WTC11 (cell line): Measurements from ENCODE around the gene DTD1. TPM values are rescaled to one million over a fixed set of nuclear protein-coding genes. Genes with fewer than 3 reads are reported as not detected.

Source experiments
- ATAC-seq: fragments of 200-7000 bp; cut with Tn5 transposase; 2 replicates; pipeline ENCODE4 v1.10.0; 2021; ENCODE audit warnings: mild to moderate bottlenecking, moderate library complexity
- CTCF ChIA-PET: fragments of 300-600 bp; sonication (Branson Sonifier 250); formaldehyde crosslinking; loops from one replicate; lab custom pipeline; 2021; ENCODE audit warnings: antibody characterized with exemption; lab: Charles Lee
- POLR2A ChIA-PET: fragments of 350-600 bp; sonication (Branson Sonifier 250); formaldehyde crosslinking; loops from one replicate; lab custom pipeline; 2021; ENCODE audit warnings: antibody characterized with exemption; lab: Charles Lee
- DNase-seq: peaks from one replicate; pipeline ENCODE4 v3.0.0; 2021; ENCODE audit warnings: low spot score
- H3K27ac Mint-ChIP-seq: 2 replicates; pipeline ENCODE4 v1.8.0; 2021; ENCODE audit warnings: mixed read lengths
- H3K27me3 Mint-ChIP-seq: 2 replicates; pipeline ENCODE4 v1.8.0; 2021; ENCODE audit warnings: low read depth, mild to moderate bottlenecking, moderate library complexity, mixed read lengths
- H3K36me3 Mint-ChIP-seq: 2 replicates; pipeline ENCODE4 v1.8.0; 2021; ENCODE audit warnings: mixed read lengths
- H3K4me1 Mint-ChIP-seq: 2 replicates; pipeline ENCODE4 v1.8.0; 2022; ENCODE audit warnings: mixed read lengths
- H3K4me3 Mint-ChIP-seq: 2 replicates; pipeline ENCODE4 v1.8.0; 2021; ENCODE audit warnings: mild to moderate bottlenecking, moderate library complexity, mixed read lengths
- H3K9me3 Mint-ChIP-seq: 2 replicates; pipeline ENCODE4 v1.8.0; 2021; ENCODE audit warnings: mixed read lengths
- CBFB ChIP-seq: sonication (generic); formaldehyde crosslinking; IDR thresholded peaks from 2 replicates; pipeline ENCODE4 v1.8.1; 2022; ENCODE audit warnings: mild to moderate bottlenecking, low read depth, missing genetic modification reagents
- CREB1 ChIP-seq: sonication (generic); formaldehyde crosslinking; IDR thresholded peaks from 2 replicates; pipeline ENCODE4 v1.8.0; 2023; ENCODE audit warnings: mild to moderate bottlenecking, missing genetic modification reagents
- FOXK1 ChIP-seq: sonication (generic); formaldehyde crosslinking; IDR thresholded peaks from 2 replicates; pipeline ENCODE4 v1.8.0; 2022; ENCODE audit warnings: mild to moderate bottlenecking, moderate library complexity, missing genetic modification reagents
- GRHL2 ChIP-seq: fragments of 250-450 bp; sonication (Bioruptor Pico); IDR thresholded peaks from 2 replicates; pipeline ENCODE4 v1.8.0; 2022; ENCODE audit warnings: mild to moderate bottlenecking, moderate library complexity; ENCODE audit not compliant: insufficient replicate concordance, severe bottlenecking
- KAT7 ChIP-seq: sonication (generic); formaldehyde crosslinking; IDR thresholded peaks from 2 replicates; pipeline ENCODE4 v1.8.1; 2023; ENCODE audit warnings: missing genetic modification reagents, mild to moderate bottlenecking, borderline replicate concordance
- NFE2L1 ChIP-seq: sonication (generic); formaldehyde crosslinking; IDR thresholded peaks from 2 replicates; pipeline ENCODE4 v1.8.1; 2023; ENCODE audit warnings: missing genetic modification reagents
- PRRX2 ChIP-seq: fragments of 250-450 bp; sonication (Bioruptor Pico); IDR thresholded peaks from 2 replicates; pipeline ENCODE4 v1.8.0; 2021; ENCODE audit warnings: mild to moderate bottlenecking
- RELA ChIP-seq: sonication (generic); formaldehyde crosslinking; IDR thresholded peaks from 2 replicates; pipeline ENCODE4 v1.8.1; 2022; ENCODE audit warnings: missing genetic modification reagents, mild to moderate bottlenecking, borderline replicate concordance
- RORB ChIP-seq: fragments of 250-450 bp; sonication (Bioruptor Pico); IDR thresholded peaks from 2 replicates; pipeline ENCODE4 v1.9.0; 2021; ENCODE audit warnings: mild to moderate bottlenecking
- TCF7 ChIP-seq: sonication (generic); formaldehyde crosslinking; IDR thresholded peaks from 2 replicates; pipeline ENCODE4 v1.8.0; 2022; ENCODE audit warnings: mild to moderate bottlenecking, low read depth, missing genetic modification reagents, moderate library complexity
- ZNF263 ChIP-seq: sonication (generic); formaldehyde crosslinking; IDR thresholded peaks from 2 replicates; pipeline ENCODE4 v1.8.1; 2022; ENCODE audit warnings: low read depth, mild to moderate bottlenecking, moderate library complexity, missing genetic modification reagents
- ZNF317 ChIP-seq: sonication (generic); formaldehyde crosslinking; IDR thresholded peaks from 2 replicates; pipeline ENCODE4 v1.8.1; 2023; ENCODE audit warnings: low read depth, mild to moderate bottlenecking, moderate library complexity, missing genetic modification reagents, borderline replicate concordance
- ZNF396 ChIP-seq: fragments of 250-450 bp; sonication (Bioruptor Pico); IDR thresholded peaks from 2 replicates; pipeline ENCODE4 v1.8.0; 2021; ENCODE audit warnings: mild to moderate bottlenecking, moderate library complexity, borderline replicate concordance
- total RNA-seq: library from RNA; stranded (reverse); gene quantifications from 3 replicates; pipeline ENCODE4 v1.2.3, GENCODE V29; 2021
- TF ChIP-seq, protein P1 (sequence below): sonication (generic); formaldehyde crosslinking; conservative IDR thresholded peaks from 2 replicates; pipeline ENCODE4 v1.8.1; 2023; ENCODE audit warnings: mild to moderate bottlenecking, low read depth, missing genetic modification reagents, moderate library complexity
- TF ChIP-seq, protein P2 (sequence below): fragments of 250-450 bp; sonication (Bioruptor Pico); IDR thresholded peaks from 2 replicates; pipeline ENCODE4 v1.9.0; 2021; ENCODE audit warnings: mild to moderate bottlenecking
- TF ChIP-seq, protein P3 (sequence below): fragments of 250-450 bp; sonication (Bioruptor Pico); IDR thresholded peaks from 2 replicates; pipeline ENCODE4 v2.1.2; 2022; ENCODE audit warnings: mild to moderate bottlenecking, moderate library complexity
- TF ChIP-seq, protein P4 (sequence below): sonication (generic); formaldehyde crosslinking; IDR thresholded peaks from 2 replicates; pipeline ENCODE4 v1.8.1; 2022; ENCODE audit warnings: missing genetic modification reagents, borderline replicate concordance
- TF ChIP-seq, protein P5 (sequence below): fragments of 250-450 bp; sonication (Bioruptor Pico); conservative IDR thresholded peaks from 2 replicates; pipeline ENCODE4 v1.9.0; 2021; ENCODE audit warnings: mild to moderate bottlenecking
- TF ChIP-seq, protein P6 (sequence below): fragments of 250-450 bp; sonication (Bioruptor Pico); IDR thresholded peaks from 2 replicates; pipeline ENCODE4 v1.9.0; 2021; ENCODE audit warnings: mild to moderate bottlenecking

The DTD1 gene
- total RNA-seq, 1 experiment from 2014 or later, result 71.1 TPM

DNA sequence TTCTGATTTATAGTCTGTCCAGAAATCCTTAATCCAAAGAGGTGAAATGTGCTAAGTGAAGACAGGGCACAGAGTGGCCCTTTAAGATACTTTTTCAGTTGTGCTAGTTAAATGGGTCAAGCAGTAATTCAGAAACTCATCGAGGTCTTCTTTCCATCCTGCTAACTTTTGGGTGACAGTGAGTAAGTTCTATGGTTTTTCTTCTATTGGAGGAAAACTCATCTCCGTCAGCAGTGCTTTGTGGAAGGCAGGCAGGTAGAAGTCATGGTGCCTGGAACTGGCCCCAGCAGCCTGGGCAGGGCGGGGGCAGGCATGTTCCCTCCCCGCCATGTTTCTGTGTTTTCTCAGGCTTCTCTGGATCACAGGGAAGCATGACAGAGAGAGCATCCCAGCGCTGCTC is 159.2 kb downstream of the DTD1 start:
- ChIA-PET POLR2A (no interaction called here), CTCF (no interaction called here)
- H3K27me3 Mint-ChIP-seq, result no peaks in the 10 kb centered on the region
- peaks cover 1% of the 10 kb centered on the region for H3K4me1 Mint-ChIP-seq
- H3K4me3 Mint-ChIP-seq, result no peak overlapping the region
- H3K27ac Mint-ChIP-seq, result no peak overlapping the region
- no peaks in the 10 kb centered on the region for H3K9me3 Mint-ChIP-seq
- no peak for ATAC-seq
- no peak for DNase-seq
- no peak for TF ChIP-seq ZNF263
- TF ChIP-seq, protein P1, sequence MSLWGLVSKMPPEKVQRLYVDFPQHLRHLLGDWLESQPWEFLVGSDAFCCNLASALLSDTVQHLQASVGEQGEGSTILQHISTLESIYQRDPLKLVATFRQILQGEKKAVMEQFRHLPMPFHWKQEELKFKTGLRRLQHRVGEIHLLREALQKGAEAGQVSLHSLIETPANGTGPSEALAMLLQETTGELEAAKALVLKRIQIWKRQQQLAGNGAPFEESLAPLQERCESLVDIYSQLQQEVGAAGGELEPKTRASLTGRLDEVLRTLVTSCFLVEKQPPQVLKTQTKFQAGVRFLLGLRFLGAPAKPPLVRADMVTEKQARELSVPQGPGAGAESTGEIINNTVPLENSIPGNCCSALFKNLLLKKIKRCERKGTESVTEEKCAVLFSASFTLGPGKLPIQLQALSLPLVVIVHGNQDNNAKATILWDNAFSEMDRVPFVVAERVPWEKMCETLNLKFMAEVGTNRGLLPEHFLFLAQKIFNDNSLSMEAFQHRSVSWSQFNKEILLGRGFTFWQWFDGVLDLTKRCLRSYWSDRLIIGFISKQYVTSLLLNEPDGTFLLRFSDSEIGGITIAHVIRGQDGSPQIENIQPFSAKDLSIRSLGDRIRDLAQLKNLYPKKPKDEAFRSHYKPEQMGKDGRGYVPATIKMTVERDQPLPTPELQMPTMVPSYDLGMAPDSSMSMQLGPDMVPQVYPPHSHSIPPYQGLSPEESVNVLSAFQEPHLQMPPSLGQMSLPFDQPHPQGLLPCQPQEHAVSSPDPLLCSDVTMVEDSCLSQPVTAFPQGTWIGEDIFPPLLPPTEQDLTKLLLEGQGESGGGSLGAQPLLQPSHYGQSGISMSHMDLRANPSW, result no peak
- TF ChIP-seq, protein P2, sequence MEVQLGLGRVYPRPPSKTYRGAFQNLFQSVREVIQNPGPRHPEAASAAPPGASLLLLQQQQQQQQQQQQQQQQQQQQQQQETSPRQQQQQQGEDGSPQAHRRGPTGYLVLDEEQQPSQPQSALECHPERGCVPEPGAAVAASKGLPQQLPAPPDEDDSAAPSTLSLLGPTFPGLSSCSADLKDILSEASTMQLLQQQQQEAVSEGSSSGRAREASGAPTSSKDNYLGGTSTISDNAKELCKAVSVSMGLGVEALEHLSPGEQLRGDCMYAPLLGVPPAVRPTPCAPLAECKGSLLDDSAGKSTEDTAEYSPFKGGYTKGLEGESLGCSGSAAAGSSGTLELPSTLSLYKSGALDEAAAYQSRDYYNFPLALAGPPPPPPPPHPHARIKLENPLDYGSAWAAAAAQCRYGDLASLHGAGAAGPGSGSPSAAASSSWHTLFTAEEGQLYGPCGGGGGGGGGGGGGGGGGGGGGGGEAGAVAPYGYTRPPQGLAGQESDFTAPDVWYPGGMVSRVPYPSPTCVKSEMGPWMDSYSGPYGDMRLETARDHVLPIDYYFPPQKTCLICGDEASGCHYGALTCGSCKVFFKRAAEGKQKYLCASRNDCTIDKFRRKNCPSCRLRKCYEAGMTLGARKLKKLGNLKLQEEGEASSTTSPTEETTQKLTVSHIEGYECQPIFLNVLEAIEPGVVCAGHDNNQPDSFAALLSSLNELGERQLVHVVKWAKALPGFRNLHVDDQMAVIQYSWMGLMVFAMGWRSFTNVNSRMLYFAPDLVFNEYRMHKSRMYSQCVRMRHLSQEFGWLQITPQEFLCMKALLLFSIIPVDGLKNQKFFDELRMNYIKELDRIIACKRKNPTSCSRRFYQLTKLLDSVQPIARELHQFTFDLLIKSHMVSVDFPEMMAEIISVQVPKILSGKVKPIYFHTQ (CRISPR knock-in tag), result no peak
- TF ChIP-seq TCF7, result no peak
- no peak for TF ChIP-seq RELA
- H3K36me3 Mint-ChIP-seq, result peaks cover 4% of the 10 kb centered on the region

DNA sequence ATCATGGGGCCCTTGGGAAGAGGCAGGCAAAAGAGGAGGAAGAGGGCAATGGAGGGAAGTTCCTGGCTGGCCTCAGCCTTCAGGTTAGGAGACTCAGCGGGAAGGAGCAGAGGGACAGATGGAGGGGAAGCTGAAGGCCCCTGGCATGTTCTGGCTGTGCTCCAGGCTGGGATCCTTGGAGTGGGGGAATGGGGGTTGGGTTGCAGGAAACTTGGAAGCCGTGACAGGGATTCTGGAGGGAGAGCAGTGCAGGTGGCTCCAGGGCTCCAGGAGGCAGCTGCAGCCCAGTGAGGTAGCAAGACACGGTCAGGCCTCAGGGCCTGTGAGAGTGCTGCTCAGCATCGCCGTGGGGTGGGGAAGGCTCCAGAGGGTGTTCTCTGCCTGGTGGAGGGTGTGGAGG is 161.1 kb downstream of the DTD1 start:
- no peak for DNase-seq
- Mint-ChIP-seq H3K36me3 (peaks cover 4% of the 10 kb centered on the region), H3K27ac (no peak overlapping the region), H3K9me3 (no peaks in the 10 kb centered on the region), H3K4me3 (no peak overlapping the region), H3K27me3 (no peaks in the 10 kb centered on the region), H3K4me1 (peaks cover 3% of the 10 kb centered on the region; the same call in 1 of the 2 replicates)
- TF ChIP-seq RORB (CRISPR knock-in tag) (no peak), CREB1 (no peak), NFE2L1 (CRISPR knock-in tag) (no peak), PRRX2 (CRISPR knock-in tag) (no peak), KAT7 (CRISPR knock-in tag) (no peak), ZNF396 (CRISPR knock-in tag) (no peak), CBFB (CRISPR knock-in tag) (no peak), ZNF317 (CRISPR knock-in tag) (no peak)
- POLR2A ChIA-PET, result no interaction called here
- CTCF ChIA-PET, result no interaction called here
- ATAC-seq, result no peak

DNA sequence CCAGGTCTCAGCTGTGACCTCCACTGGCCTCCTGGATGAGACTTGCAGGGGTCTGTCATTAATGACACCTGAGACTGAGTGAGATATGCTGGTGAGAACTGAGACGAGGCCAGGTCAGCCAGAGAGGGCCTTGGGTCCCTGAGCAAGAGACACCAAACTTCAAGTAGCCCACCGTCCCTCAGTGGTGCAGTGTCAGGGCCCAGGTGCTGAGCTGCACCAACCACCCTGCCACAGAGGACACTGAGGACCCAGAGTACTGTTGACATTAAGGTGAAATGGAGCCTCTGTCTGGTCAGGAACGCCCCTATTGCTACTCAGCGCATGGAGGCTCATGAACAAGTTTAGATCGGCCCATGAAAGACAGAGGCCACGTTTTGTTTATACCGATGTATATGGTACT is 161.7 kb downstream of the DTD1 start:
- Mint-ChIP-seq H3K9me3 (no peaks in the 10 kb centered on the region; the same call in 1 of the 2 replicates), H3K4me3 (no peak overlapping the region), H3K4me1 (peaks cover 3% of the 10 kb centered on the region; the same call in 1 of the 2 replicates), H3K27ac (no peak overlapping the region), H3K36me3 (peaks cover 4% of the 10 kb centered on the region), H3K27me3 (no peaks in the 10 kb centered on the region)
- no peak for ATAC-seq
- DNase-seq, result no peak
- ChIA-PET POLR2A (no interaction called here), CTCF (no interaction called here)
- TF ChIP-seq RORB (CRISPR knock-in tag) (no peak), FOXK1 (CRISPR knock-in tag) (no peak), ZNF396 (CRISPR knock-in tag) (no peak), GRHL2 (CRISPR knock-in tag) (no peak)
- TF ChIP-seq, protein P3, sequence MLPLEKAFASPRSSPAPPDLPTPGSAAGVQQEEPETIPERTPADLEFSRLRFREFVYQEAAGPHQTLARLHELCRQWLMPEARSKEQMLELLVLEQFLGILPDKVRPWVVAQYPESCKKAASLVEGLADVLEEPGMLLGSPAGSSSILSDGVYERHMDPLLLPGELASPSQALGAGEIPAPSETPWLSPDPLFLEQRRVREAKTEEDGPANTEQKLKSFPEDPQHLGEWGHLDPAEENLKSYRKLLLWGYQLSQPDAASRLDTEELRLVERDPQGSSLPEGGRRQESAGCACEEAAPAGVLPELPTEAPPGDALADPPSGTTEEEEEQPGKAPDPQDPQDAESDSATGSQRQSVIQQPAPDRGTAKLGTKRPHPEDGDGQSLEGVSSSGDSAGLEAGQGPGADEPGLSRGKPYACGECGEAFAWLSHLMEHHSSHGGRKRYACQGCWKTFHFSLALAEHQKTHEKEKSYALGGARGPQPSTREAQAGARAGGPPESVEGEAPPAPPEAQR (CRISPR knock-in tag), result no peak
- TF ChIP-seq, protein P4, sequence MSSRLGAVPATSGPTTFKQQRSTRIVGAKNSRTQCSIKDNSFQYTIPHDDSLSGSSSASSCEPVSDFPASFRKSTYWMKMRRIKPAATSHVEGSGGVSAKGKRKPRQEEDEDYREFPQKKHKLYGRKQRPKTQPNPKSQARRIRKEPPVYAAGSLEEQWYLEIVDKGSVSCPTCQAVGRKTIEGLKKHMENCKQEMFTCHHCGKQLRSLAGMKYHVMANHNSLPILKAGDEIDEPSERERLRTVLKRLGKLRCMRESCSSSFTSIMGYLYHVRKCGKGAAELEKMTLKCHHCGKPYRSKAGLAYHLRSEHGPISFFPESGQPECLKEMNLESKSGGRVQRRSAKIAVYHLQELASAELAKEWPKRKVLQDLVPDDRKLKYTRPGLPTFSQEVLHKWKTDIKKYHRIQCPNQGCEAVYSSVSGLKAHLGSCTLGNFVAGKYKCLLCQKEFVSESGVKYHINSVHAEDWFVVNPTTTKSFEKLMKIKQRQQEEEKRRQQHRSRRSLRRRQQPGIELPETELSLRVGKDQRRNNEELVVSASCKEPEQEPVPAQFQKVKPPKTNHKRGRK (CRISPR knock-in tag), result no peak
- TF ChIP-seq, protein P5, sequence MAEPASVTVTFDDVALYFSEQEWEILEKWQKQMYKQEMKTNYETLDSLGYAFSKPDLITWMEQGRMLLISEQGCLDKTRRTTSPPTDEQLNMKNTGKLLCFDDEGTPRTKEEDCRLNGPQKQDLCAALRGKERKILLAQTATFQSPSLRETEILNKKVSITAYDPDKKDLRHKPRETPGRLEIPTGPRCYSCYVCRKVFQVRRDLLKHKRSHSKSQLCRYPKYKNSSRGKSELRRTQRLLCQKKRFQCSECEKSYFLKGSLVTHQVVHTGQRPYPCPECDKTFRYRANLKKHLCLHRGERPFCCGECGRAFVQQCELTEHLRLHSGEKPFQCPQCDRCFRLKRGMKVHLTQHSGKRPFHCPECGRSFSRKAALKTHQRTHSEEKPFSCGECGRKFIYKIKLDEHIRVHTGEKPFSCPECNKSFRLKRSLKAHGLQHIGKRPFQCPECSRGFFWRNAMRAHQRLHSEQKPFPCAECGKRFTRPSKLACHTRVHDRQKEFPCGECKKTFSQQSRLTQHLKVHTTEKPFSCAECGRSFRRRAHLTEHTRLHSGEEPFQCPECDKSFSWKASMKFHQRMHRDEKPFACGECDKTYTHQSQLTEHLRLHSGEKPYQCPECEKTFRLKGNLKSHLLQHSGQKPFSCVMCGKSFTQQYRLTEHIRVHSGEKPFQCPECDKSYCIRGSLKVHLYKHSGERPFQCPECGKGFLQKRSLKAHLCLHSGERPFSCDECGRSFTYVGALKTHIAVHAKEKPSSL (CRISPR knock-in tag), result no peak
- TF ChIP-seq, protein P6, sequence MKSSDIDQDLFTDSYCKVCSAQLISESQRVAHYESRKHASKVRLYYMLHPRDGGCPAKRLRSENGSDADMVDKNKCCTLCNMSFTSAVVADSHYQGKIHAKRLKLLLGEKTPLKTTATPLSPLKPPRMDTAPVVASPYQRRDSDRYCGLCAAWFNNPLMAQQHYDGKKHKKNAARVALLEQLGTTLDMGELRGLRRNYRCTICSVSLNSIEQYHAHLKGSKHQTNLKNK (CRISPR knock-in tag), result no peak
